ENCODE measurements around the gene COX20.

DNA sequence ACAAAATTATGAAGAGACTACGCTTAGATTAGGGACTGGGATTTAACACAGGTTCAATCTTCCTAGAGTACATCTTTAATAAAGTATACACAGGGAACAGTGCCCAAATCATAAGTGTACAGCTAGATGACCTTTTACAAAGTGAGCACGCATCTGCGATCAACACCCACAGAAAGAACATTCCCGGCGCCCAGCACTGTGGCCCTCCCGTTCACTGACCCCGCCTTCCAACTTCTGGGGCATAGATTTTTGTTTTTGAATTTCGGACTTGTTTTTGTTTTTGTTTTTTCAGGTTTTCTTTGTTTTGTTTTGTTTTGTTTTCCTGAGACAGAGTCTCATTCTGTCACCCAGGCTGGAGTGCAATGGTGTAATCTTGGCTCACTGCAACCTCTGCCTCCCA lies 30.6 kb upstream of the COX20 start:
- TF ChIP-seq, protein P1, sequence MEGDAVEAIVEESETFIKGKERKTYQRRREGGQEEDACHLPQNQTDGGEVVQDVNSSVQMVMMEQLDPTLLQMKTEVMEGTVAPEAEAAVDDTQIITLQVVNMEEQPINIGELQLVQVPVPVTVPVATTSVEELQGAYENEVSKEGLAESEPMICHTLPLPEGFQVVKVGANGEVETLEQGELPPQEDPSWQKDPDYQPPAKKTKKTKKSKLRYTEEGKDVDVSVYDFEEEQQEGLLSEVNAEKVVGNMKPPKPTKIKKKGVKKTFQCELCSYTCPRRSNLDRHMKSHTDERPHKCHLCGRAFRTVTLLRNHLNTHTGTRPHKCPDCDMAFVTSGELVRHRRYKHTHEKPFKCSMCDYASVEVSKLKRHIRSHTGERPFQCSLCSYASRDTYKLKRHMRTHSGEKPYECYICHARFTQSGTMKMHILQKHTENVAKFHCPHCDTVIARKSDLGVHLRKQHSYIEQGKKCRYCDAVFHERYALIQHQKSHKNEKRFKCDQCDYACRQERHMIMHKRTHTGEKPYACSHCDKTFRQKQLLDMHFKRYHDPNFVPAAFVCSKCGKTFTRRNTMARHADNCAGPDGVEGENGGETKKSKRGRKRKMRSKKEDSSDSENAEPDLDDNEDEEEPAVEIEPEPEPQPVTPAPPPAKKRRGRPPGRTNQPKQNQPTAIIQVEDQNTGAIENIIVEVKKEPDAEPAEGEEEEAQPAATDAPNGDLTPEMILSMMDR (IDR thresholded peaks at IDR 0.05) = no peak
- TF ChIP-seq REST (IDR thresholded peaks at IDR 0.05; ENCODE audit: insufficient read depth in 1 of 2, low read depth in 2 of 2, low read length in 1 of 2) (no peak), POLR2AphosphoS5 (IDR thresholded peaks at IDR 0.05; ENCODE audit: low read depth, low read length) (no peak)

All from Panc1 (cell line).